ENCODE data around the gene CELF5.
"Not testable (repeated sequence)": the region's sequence is repeated elsewhere in the genome, so short reads cannot be mapped to it uniquely, and the experiment has no call there.

Gene CELF5

GRCh38 chr19:3207461-3208242 lies 16.8 kb upstream of the CELF5 start:
- no peak for DNase-seq (ENCODE audit: low spot score)

- no peak for DNase-seq (ENCODE audit: low spot score)
These were observed 15.9 kb upstream of the CELF5 start for GRCh38 chr19:3208317-3209207.

- peak; percentile 74 for DNase-seq (ENCODE audit: low spot score)
These were observed 14.0 kb upstream of the CELF5 start for GRCh38 chr19:3210347-3211017.

GRCh38 chr19:3211191-3211590 lies 13.3 kb upstream of the CELF5 start:
- no peak for DNase-seq (ENCODE audit: low spot score)

- DNase-seq (ENCODE audit: low spot score) = no peak
These were observed 11.3 kb upstream of the CELF5 start for GRCh38 chr19:3213159-3213558.

- DNase-seq (ENCODE audit: low spot score) = no peak
These were observed 7.6 kb upstream of the CELF5 start for GRCh38 chr19:3216874-3217273.

- DNase-seq (ENCODE audit: low spot score) = no peak
These were observed 3.9 kb upstream of the CELF5 start for GRCh38 chr19:3220576-3220975.

- not testable (repeated sequence) for DNase-seq (ENCODE audit: low spot score)
These were observed 2.9 kb upstream of the CELF5 start for GRCh38 chr19:3221576-3221975.

GRCh38 chr19:3222709-3223108 lies 1.8 kb upstream of the CELF5 start:
- no peak for DNase-seq (ENCODE audit: low spot score)

- no peak for DNase-seq (ENCODE audit: low spot score)
These were observed 666 bp downstream of the CELF5 start for GRCh38 chr19:3225169-3225485.

- DNase-seq (ENCODE audit: low spot score) = no peak
These were observed 1.2 kb downstream of the CELF5 start for GRCh38 chr19:3225677-3226093.

GRCh38 chr19:3227054-3227626 lies 2.7 kb downstream of the CELF5 start:
- DNase-seq (ENCODE audit: low spot score) = no peak

- no peak for DNase-seq (ENCODE audit: low spot score)
These were observed 4.9 kb downstream of the CELF5 start for GRCh38 chr19:3229346-3229743.

GRCh38 chr19:3229888-3230496 lies 5.5 kb downstream of the CELF5 start:
- no peak for DNase-seq (ENCODE audit: low spot score)

GRCh38 chr19:3231288-3231687 lies 6.8 kb downstream of the CELF5 start:
- DNase-seq (ENCODE audit: low spot score) = no peak

GRCh38 chr19:3233116-3233515 lies 8.7 kb downstream of the CELF5 start:
- DNase-seq (ENCODE audit: low spot score) = no peak

GRCh38 chr19:3233831-3234230 lies 9.4 kb downstream of the CELF5 start:
- no peak for DNase-seq (ENCODE audit: low spot score)

- peak; percentile 42 for DNase-seq (ENCODE audit: low spot score)
These were observed 10.3 kb downstream of the CELF5 start for GRCh38 chr19:3234800-3235199.

GRCh38 chr19:3235604-3236003 lies 11.1 kb downstream of the CELF5 start:
- DNase-seq (ENCODE audit: low spot score) = not testable (repeated sequence)

- no peak for DNase-seq (ENCODE audit: low spot score)
These were observed 11.8 kb downstream of the CELF5 start for GRCh38 chr19:3236272-3236671.

GRCh38 chr19:3238066-3238561 lies 13.7 kb downstream of the CELF5 start:
- DNase-seq (ENCODE audit: low spot score) = no peak

GRCh38 chr19:3239367-3239766 lies 14.9 kb downstream of the CELF5 start:
- no peak for DNase-seq (ENCODE audit: low spot score)
